Epithelial cell of proximal tubule (primary cell): ENCODE data around the gene CELA3A. TPM values are rescaled to one million over a fixed set of nuclear protein-coding genes. Genes with fewer than 3 reads are reported as not detected.

Source experiments
- DNase-seq: peaks from one replicate; pipeline ENCODE4 v3.0.0-alpha.2; 2011; ENCODE audit warnings: low read depth
- H3K4me3 ChIP-seq: 2 replicates; pipeline ENCODE4 v1.5.1; 2011; ENCODE audit warnings: low read depth, mild to moderate bottlenecking, low read length
- total RNA-seq: library from RNA; depleted of rRNA; stranded (reverse); fragments of >200 nt; gene quantifications from 2 replicates; pipeline ENCODE4 v1.2.3, GENCODE V29; 2015
- TF ChIP-seq, protein P1 (sequence below): conservative IDR thresholded peaks from 2 replicates; pipeline ENCODE4 v1.5.1; 2012; ENCODE audit warnings: low read depth, mild to moderate bottlenecking, low read length

The CELA3A gene
- total RNA-seq, 1 donor from 2014 or later = not detected

GRCh38 chr1:22053017-22053860 is 51.8 kb downstream of the CELA3A start:
- TF ChIP-seq, protein P1, sequence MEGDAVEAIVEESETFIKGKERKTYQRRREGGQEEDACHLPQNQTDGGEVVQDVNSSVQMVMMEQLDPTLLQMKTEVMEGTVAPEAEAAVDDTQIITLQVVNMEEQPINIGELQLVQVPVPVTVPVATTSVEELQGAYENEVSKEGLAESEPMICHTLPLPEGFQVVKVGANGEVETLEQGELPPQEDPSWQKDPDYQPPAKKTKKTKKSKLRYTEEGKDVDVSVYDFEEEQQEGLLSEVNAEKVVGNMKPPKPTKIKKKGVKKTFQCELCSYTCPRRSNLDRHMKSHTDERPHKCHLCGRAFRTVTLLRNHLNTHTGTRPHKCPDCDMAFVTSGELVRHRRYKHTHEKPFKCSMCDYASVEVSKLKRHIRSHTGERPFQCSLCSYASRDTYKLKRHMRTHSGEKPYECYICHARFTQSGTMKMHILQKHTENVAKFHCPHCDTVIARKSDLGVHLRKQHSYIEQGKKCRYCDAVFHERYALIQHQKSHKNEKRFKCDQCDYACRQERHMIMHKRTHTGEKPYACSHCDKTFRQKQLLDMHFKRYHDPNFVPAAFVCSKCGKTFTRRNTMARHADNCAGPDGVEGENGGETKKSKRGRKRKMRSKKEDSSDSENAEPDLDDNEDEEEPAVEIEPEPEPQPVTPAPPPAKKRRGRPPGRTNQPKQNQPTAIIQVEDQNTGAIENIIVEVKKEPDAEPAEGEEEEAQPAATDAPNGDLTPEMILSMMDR = no peak
- DNase-seq = no peak
- H3K4me3 ChIP-seq = peak overlapping the region; percentile 85

GRCh38 chr1:22053861-22054770 is 52.7 kb downstream of the CELA3A start:
- TF ChIP-seq, protein P1 = no peak
- no peak for DNase-seq
- H3K4me3 ChIP-seq = peak overlapping the region; percentile 85

DNA sequence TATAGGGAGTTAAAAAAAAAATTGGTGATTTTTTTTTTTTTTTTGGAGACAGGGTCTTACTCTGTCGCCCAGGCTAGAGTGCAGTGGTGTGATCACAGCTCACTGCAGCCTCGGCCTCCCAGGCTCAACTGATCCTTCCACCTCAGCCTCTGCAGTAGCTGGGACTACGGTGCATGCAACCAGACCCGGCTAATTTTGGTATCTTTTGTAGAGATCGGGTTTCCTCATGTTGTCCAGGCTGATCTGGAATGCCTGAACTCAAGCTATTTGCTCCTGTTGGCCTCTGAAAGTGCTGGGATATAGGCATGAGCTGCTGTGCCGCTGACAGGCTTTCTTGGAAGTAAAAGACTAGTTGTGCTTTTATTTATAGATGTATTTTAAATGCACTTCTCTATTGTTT is 54.0 kb downstream of the CELA3A start:
- TF ChIP-seq, protein P1 = no peak
- no peak overlapping the region for H3K4me3 ChIP-seq
- no peak for DNase-seq

DNA sequence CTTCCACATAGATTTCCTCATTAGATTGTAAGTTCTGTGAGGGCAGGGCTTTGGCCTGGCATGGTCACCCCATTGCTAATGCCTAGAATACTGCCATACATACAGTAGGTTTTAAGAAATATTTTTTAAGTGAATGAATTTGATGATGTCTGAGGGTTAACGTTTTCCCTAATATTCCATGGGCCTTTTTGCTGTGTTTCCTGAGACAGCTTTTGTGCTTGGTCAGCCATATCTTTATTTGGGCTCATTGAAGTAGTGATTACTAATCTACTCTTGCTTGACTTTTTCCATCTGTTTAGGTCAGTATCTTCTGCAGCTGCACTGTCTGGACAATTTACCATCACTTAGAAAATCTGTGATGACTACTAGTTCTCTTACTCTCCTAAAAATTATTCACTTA is 54.6 kb downstream of the CELA3A start:
- no peak for DNase-seq
- TF ChIP-seq, protein P1 = no peak
- H3K4me3 ChIP-seq = no peak overlapping the region

DNA sequence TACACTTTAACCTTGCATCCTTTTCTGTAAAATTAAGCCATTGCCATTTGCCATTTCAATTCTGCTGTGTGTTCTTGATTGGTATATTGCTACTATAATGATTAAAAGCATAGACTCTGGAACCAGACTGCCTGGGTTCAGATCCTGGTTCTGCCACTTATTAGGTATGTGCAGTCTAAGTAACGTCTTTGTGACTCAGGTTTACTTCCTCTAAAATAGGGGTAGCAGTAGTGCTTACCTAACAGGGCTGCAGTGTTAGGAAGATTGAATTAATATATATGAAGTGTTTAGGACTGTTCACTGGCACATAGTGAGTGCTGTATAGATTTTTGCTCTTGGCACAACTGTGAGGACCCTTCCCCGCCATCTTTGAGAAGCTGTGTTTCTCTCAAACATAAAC is 55.5 kb downstream of the CELA3A start:
- DNase-seq = no peak
- H3K4me3 ChIP-seq = no peak overlapping the region
- TF ChIP-seq, protein P1 = no peak

DNA sequence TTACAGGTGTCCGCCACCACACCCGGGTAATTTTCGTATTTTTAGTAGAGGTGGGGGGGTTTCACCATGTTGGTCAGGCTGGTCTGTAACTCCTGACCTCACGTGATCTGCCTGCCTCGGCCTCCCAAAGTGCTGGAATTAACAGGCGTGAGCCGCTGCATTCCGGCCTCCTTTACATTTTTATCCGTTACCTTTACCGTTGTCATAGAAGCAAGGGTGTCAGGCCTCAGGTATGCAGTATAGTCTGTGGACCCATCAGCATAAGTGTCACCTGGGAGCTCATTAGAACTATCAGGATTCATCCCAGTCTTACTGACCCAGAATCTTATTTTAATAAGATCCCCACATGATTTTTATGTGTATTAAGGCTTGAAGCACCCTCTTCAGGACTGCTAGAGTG is 56.4 kb downstream of the CELA3A start:
- TF ChIP-seq, protein P1 = no peak
- DNase-seq = no peak
- H3K4me3 ChIP-seq = no peak overlapping the region

Other genes starting within 250 kb of the CELA3A start
- gene USP48, start 218.5 kb upstream of the CELA3A start, total RNA-seq = 19.2 and 24.0 TPM in 2 replicates
- gene LDLRAD2, start 189.4 kb upstream of the CELA3A start, total RNA-seq = 0.17 TPM in 1 of 2 replicates, not detected in the other
- 57.7 and 156 TPM in 2 replicates for gene HSPG2, start 64.3 kb upstream of the CELA3A start, total RNA-seq
- gene CELA3B, start 24.6 kb upstream of the CELA3A start, total RNA-seq = not detected in 2 replicates
- gene CDC42, start 51.1 kb downstream of the CELA3A start, total RNA-seq = 339 and 441 TPM in 2 replicates
- gene WNT4, start 141.4 kb downstream of the CELA3A start, total RNA-seq = 0.07 TPM in 1 of 2 replicates, not detected in the other